ENCODE data around the gene CYB5R2. TPM values are rescaled to one million over a fixed set of nuclear protein-coding genes. Genes with fewer than 3 reads are reported as not detected.

CYB5R2 gene
- total and polyA plus RNA-seq, 4 donors: 0.19 to 3.7 (median 2.0) TPM

GRCh38 chr11:7672276-7672959, 882 bp downstream of the CYB5R2 start:
- TF ChIP-seq REST (IDR thresholded peaks at IDR 0.05) (no peak), RXRA (IDR thresholded peaks at IDR 0.05) (peak; percentile 82 to 97), SP1 (IDR thresholded peaks at IDR 0.05) (peak; percentile 51), FOXA2 (IDR thresholded peaks at IDR 0.05) (no peak), MAX (IDR thresholded peaks at IDR 0.05) (peak; percentile 46), HNF4A (conservative IDR thresholded peaks at IDR 0.05) (peak; percentile 45 to 76), JUND (IDR thresholded peaks at IDR 0.05) (no peak), FOXA1 (IDR thresholded peaks at IDR 0.05) (peak; percentile 19), NR2F2 (IDR thresholded peaks at IDR 0.05) (peak; percentile 20), YY1 (IDR thresholded peaks at IDR 0.05) (peak; percentile 57), GABPA (IDR thresholded peaks at IDR 0.05 in 1 of 2, conservative IDR thresholded peaks at IDR 0.05 in 1 of 2) (peak in 1 of 2 donors; percentile 10)
- TF ChIP-seq, protein P1, sequence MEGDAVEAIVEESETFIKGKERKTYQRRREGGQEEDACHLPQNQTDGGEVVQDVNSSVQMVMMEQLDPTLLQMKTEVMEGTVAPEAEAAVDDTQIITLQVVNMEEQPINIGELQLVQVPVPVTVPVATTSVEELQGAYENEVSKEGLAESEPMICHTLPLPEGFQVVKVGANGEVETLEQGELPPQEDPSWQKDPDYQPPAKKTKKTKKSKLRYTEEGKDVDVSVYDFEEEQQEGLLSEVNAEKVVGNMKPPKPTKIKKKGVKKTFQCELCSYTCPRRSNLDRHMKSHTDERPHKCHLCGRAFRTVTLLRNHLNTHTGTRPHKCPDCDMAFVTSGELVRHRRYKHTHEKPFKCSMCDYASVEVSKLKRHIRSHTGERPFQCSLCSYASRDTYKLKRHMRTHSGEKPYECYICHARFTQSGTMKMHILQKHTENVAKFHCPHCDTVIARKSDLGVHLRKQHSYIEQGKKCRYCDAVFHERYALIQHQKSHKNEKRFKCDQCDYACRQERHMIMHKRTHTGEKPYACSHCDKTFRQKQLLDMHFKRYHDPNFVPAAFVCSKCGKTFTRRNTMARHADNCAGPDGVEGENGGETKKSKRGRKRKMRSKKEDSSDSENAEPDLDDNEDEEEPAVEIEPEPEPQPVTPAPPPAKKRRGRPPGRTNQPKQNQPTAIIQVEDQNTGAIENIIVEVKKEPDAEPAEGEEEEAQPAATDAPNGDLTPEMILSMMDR (IDR thresholded peaks at IDR 0.05; ENCODE audit: low read depth, low read length, missing input control): no peak
- WGBS: 65% methylated on average over 16 of the region's 16 CpGs
- DNase-seq (ENCODE audit: low spot score): no peak
- Histone ChIP-seq H3K9me3 (ENCODE audit: control insufficient read depth in 4 of 4, low read length in 3 of 4) (no peaks in the 10 kb centered on the region), H3K27me3 (ENCODE audit: control insufficient read depth in 4 of 4, insufficient read depth in 4 of 4, low read length in 3 of 4) (no peaks in the 10 kb centered on the region), H3K27ac (ENCODE audit: low read depth in 1 of 2, low read length in 2 of 2) (peak overlapping the region; percentile 33 to 52), H3K36me3 (ENCODE audit: control insufficient read depth in 4 of 4, insufficient read depth in 3 of 4, low read depth in 1 of 4, low read length in 3 of 4) (no peaks in the 10 kb centered on the region), H3K4me3 (ENCODE audit: low read depth in 1 of 3, low read length in 3 of 3) (no peak overlapping the region), H3K9ac (ENCODE audit: low read depth in 1 of 2, low read length in 2 of 2) (no peak overlapping the region), H3K4me1 (ENCODE audit: control insufficient read depth in 4 of 4, insufficient read depth in 4 of 4, low read length in 3 of 4) (peaks cover 0 to 13% (median 7%) of the 10 kb centered on the region in 4 donors)

GRCh38 chr11:7671347-7672215, 1.7 kb downstream of the CYB5R2 start:
- no peak overlapping the region for H3K27ac ChIP-seq (ENCODE audit: low read depth in 1 of 2, low read length in 2 of 2)
- no peak overlapping the region for H3K9ac ChIP-seq (ENCODE audit: low read depth in 1 of 2, low read length in 2 of 2)
- no peak overlapping the region for H3K4me3 ChIP-seq (ENCODE audit: low read depth in 1 of 3, low read length in 3 of 3)
- WGBS: 81% methylated on average over 10 of the region's 10 CpGs
- no peak for TF ChIP-seq TAF1 (conservative IDR thresholded peaks at IDR 0.05)
- TF ChIP-seq, protein P1 (IDR thresholded peaks at IDR 0.05; ENCODE audit: low read depth, low read length, missing input control): no peak
- no peaks in the 10 kb centered on the region for H3K27me3 ChIP-seq (ENCODE audit: control insufficient read depth in 4 of 4, insufficient read depth in 4 of 4, low read length in 3 of 4)
- DNase-seq (ENCODE audit: low spot score): no peak
- no peaks in the 10 kb centered on the region for H3K9me3 ChIP-seq (ENCODE audit: control insufficient read depth in 4 of 4, low read length in 3 of 4)
- peaks cover 0 to 3% (median 0%) of the 10 kb centered on the region in 4 donors for H3K36me3 ChIP-seq (ENCODE audit: control insufficient read depth in 4 of 4, insufficient read depth in 3 of 4, low read depth in 1 of 4, low read length in 3 of 4)
- H3K4me1 ChIP-seq (ENCODE audit: control insufficient read depth in 4 of 4, insufficient read depth in 4 of 4, low read length in 3 of 4): peaks cover 0 to 13% (median 7%) of the 10 kb centered on the region in 4 donors
